Ectodermal cell (in vitro differentiated cells): ENCODE data around the gene GPR25.

Experiments
- H3K27ac ChIP-seq: 2 replicates; pipeline ENCODE4 v1.7.0; 2013; ENCODE audit warnings: mild to moderate bottlenecking, low read depth, low read length; ENCODE audit not compliant: insufficient read depth, poor library complexity, severe bottlenecking
- H3K27me3 ChIP-seq: 2 replicates; pipeline ENCODE4 v1.7.0; 2013; ENCODE audit warnings: mild to moderate bottlenecking, low read length; ENCODE audit not compliant: insufficient read depth, control insufficient read depth, poor library complexity, severe bottlenecking
- H3K36me3 ChIP-seq: one replicate; pipeline ENCODE4 v1.7.0; 2013; ENCODE audit warnings: low read length; ENCODE audit not compliant: control insufficient read depth, insufficient read depth
- H3K4me1 ChIP-seq: one replicate; pipeline ENCODE4 v1.7.0; 2013; ENCODE audit warnings: low read length; ENCODE audit not compliant: control insufficient read depth, insufficient read depth
- H3K4me3 ChIP-seq: 2 replicates; pipeline ENCODE4 v1.7.0; 2013; ENCODE audit warnings: low read depth, low read length, control low read depth; ENCODE audit not compliant: insufficient read depth
- H3K9me3 ChIP-seq: 2 replicates; pipeline ENCODE4 v1.7.0; 2013; ENCODE audit warnings: mild to moderate bottlenecking, low read length, moderate library complexity; ENCODE audit not compliant: control insufficient read depth
- WGBS, 2 experiments: methylation state at CpG; one replicate each; pipeline ENCODE4 v1.1.7; 2013; ENCODE audit warnings: missing lambda C conversion rate in 2 of 2; 5-methylcytosine and 5-hydroxymethylcytosine counted together

GPR25 gene

GRCh38 chr1:200850554-200850953 is 22.2 kb upstream of the GPR25 start:
- no peaks in the 10 kb centered on the region for H3K27me3 ChIP-seq
- no peak overlapping the region for H3K4me3 ChIP-seq
- no peaks in the 10 kb centered on the region for H3K9me3 ChIP-seq
- no peak overlapping the region for H3K27ac ChIP-seq
- H3K4me1 ChIP-seq = no peaks in the 10 kb centered on the region
- H3K36me3 ChIP-seq = peaks cover 34% of the 10 kb centered on the region

GRCh38 chr1:200856716-200857357 is 15.9 kb upstream of the GPR25 start:
- Histone ChIP-seq H3K4me3 (no peak overlapping the region), H3K4me1 (no peaks in the 10 kb centered on the region), H3K27me3 (no peaks in the 10 kb centered on the region), H3K9me3 (no peaks in the 10 kb centered on the region), H3K36me3 (peaks cover 26% of the 10 kb centered on the region), H3K27ac (no peak overlapping the region)
- 92 to 93% methylated on average over 1 to 2 of the region's 2 CpGs for WGBS, 2 experiments

DNA sequence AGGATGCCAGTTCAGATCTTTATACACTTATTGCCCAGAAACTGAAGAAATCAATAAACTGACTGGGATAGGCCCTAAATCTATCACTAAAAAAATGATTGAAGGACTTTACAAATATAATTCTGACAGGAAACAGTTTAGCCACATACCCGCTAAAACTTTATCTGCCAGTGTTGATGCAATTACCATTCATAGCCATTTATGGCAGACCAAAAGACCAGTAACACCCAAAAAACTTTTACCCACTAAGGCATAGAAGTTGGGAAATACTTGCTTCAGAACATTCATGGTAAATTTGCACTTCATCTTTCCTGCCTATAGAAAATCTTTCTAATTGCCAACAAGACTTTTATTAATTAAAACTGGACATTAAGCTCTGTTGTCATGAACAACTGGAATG is 15.0 kb upstream of the GPR25 start:
- H3K36me3 ChIP-seq = peaks cover 28% of the 10 kb centered on the region
- 90 to 100% methylated on average over 1 of the region's 1 CpG for WGBS, 2 experiments
- no peaks in the 10 kb centered on the region for H3K27me3 ChIP-seq
- H3K27ac ChIP-seq = no peak overlapping the region
- H3K4me3 ChIP-seq = no peak overlapping the region
- H3K9me3 ChIP-seq = no peaks in the 10 kb centered on the region
- no peaks in the 10 kb centered on the region for H3K4me1 ChIP-seq

GRCh38 chr1:200861937-200862647 is 10.7 kb upstream of the GPR25 start:
- no peaks in the 10 kb centered on the region for H3K9me3 ChIP-seq
- H3K4me1 ChIP-seq = peaks cover 1% of the 10 kb centered on the region
- H3K27me3 ChIP-seq = no peaks in the 10 kb centered on the region
- no peak overlapping the region for H3K27ac ChIP-seq
- WGBS, 2 experiments = 96 to 100% methylated on average over 1 to 2 of the region's 2 CpGs
- no peak overlapping the region for H3K4me3 ChIP-seq
- H3K36me3 ChIP-seq = peaks cover 15% of the 10 kb centered on the region

DNA sequence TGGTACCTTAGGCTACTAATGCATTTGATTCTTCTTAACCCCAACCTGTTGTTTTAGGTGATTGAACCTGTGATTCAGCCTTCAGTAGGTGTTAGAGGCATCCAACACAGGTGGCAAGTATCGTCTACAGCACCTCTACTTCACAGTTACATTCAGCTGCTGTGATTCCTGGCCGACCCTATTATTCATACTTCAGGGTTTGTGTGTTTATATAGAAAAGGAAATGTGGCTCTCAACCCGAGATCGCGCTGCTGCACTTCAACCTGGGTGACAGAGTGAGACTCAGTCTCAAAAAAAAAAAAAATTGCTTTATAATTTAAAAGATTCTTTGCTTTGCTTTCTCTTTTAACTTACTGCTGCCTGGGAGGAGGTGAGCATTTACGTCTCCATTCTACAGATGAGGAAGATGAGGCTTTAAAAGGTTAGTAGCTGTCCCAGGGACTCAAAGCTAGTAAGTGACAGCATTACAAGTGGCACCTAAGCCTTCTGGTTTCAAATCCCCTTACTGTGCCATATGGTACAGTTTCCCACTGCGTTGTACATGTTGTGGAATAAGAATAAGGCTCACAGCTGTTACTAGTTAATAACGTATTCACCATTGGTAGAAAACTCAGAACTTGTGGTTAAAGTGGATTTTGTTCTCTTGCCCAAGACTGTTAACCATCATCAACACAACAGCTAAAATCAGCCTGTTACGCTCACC is 9.9 kb upstream of the GPR25 start:
- Histone ChIP-seq H3K27ac (no peak overlapping the region), H3K4me3 (no peak overlapping the region), H3K27me3 (no peaks in the 10 kb centered on the region), H3K9me3 (no peaks in the 10 kb centered on the region), H3K4me1 (peaks cover 5% of the 10 kb centered on the region), H3K36me3 (peaks cover 12% of the 10 kb centered on the region)
- 96 to 100% methylated on average over 6 to 9 of the region's 9 CpGs for WGBS, 2 experiments

DNA sequence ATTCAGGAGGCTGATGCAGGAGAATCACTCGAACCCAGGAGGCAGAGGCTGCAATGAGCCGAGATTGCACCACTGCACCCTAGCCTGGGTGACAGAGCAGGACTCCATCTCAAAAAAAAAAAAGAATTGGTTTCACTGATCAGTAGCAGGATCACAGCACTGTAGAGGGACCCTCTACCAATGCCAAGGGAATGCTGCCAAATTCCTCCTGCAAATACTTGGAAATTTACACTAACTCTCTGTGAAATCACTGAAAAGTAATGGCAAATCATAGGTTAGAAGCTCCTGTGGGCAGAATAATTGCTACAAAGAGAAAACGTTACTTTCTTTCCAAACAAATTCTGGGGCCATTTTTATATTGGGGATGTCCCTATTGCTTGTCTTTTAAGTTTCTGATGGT is 6.7 kb upstream of the GPR25 start:
- WGBS, 2 experiments = 83 to 90% methylated on average over 3 of the region's 3 CpGs
- Histone ChIP-seq H3K4me3 (no peak overlapping the region), H3K9me3 (no peaks in the 10 kb centered on the region)

DNA sequence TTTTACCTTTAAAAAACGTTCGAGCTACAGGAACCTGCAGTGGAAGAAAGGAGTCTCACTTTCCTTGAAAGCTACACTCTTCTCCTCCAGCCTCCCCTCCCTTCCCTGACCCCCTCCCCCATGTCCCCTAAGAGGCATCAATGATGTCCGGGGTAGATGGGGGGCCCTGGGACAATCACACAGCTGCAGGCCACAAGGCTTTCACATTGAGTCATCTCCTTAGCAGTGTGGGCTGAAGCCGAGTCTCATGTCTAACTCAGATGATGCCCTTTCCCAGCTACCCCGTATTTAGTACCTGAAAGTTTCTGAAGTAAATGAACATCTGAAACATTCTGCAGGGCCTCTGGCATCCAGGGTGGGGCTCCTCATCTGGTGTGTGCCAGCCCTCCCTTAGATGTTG is 6.3 kb upstream of the GPR25 start:
- Histone ChIP-seq H3K36me3 (peaks cover 12% of the 10 kb centered on the region), H3K9me3 (no peaks in the 10 kb centered on the region), H3K4me3 (no peak overlapping the region), H3K4me1 (peaks cover 5% of the 10 kb centered on the region), H3K27ac (no peak overlapping the region), H3K27me3 (peaks cover 4% of the 10 kb centered on the region)
- 55 to 59% methylated on average over 5 of the region's 5 CpGs for WGBS, 2 experiments

More for the DNA sequence above, 6.7 kb upstream of the GPR25 start:
- Histone ChIP-seq H3K36me3 (peaks cover 12% of the 10 kb centered on the region), H3K4me1 (peaks cover 5% of the 10 kb centered on the region), H3K27me3 (no peaks in the 10 kb centered on the region), H3K27ac (no peak overlapping the region)

- Histone ChIP-seq H3K4me1 (peaks cover 5% of the 10 kb centered on the region), H3K27ac (no peak overlapping the region), H3K4me3 (no peak overlapping the region), H3K36me3 (peaks cover 12% of the 10 kb centered on the region), H3K27me3 (peaks cover 11% of the 10 kb centered on the region), H3K9me3 (no peaks in the 10 kb centered on the region)
- 78 to 84% methylated on average over 10 of the region's 11 CpGs for WGBS, 2 experiments
Measured at GRCh38 chr1:200867018-200867811, 5.6 kb upstream of the GPR25 start.

DNA sequence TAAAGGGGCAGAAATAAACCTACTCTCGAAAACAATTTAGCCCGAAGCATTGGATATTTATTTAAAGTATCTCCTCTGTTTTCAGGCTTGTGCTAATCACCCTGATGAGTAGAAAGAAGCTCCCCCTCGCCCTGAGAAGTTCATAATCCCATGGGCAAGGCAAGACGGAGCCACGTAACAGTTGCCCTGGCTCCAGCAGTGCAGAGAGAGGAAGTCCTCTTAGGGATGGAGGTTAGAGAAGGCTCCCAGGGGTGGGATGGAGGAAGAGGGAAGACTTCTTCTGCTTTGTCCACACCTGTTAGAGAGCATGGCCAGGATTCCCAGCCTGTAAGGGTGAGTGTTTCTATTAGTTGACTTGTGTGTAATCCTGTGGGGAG is 3.4 kb upstream of the GPR25 start:
- H3K4me3 ChIP-seq = no peak overlapping the region
- no peaks in the 10 kb centered on the region for H3K9me3 ChIP-seq
- H3K27ac ChIP-seq = no peak overlapping the region
- 92 to 96% methylated on average over 5 of the region's 5 CpGs for WGBS, 2 experiments
- H3K36me3 ChIP-seq = no peaks in the 10 kb centered on the region
- peaks cover 5% of the 10 kb centered on the region for H3K4me1 ChIP-seq
- peaks cover 32% of the 10 kb centered on the region for H3K27me3 ChIP-seq
